Upper lobe of right lung (tissue), 1 donor: ENCODE data around the gene BACH1. TPM values are rescaled to one million over a fixed set of nuclear protein-coding genes. Genes with fewer than 3 reads are reported as not detected.
A peak's percentile ranks its signal among the peaks of the same experiment; 100 is the strongest.

Experiments used
- ATAC-seq: fragments of 200-7000 bp; cut with Tn5 transposase; one replicate; pipeline ENCODE4 v1.9.1; 2020; ENCODE audit warnings: mild to moderate bottlenecking, moderate library complexity
- DNase-seq: peaks from one replicate; pipeline ENCODE4 v3.0.0-alpha.2; 2020
- H3K27ac ChIP-seq: fragments of 200-600 bp; one replicate; pipeline ENCODE4 v1.8.0; 2022
- H3K27me3 ChIP-seq: fragments of 200-600 bp; one replicate; pipeline ENCODE4 v1.8.0; 2022; ENCODE audit warnings: mild to moderate bottlenecking
- H3K36me3 ChIP-seq: fragments of 200-600 bp; one replicate; pipeline ENCODE4 v1.8.0; 2022
- H3K4me1 ChIP-seq: fragments of 200-600 bp; one replicate; pipeline ENCODE4 v1.8.0; 2022
- H3K4me3 ChIP-seq: fragments of 200-600 bp; one replicate; pipeline ENCODE4 v1.8.0; 2022; ENCODE audit warnings: mild to moderate bottlenecking
- H3K9me3 ChIP-seq: fragments of 200-600 bp; one replicate; pipeline ENCODE4 v1.8.0; 2022
- CTCF ChIP-seq: fragments of 200-600 bp; IDR thresholded peaks from one replicate; pipeline ENCODE4 v1.8.0; 2022; ENCODE audit warnings: antibody characterized with exemption
- intact Hi-C: fragments of 100-400 bp; cut with DNase I; formaldehyde crosslinking; loops from one replicate; pipeline ENCODE4 v1.11.0; 2022
- total RNA-seq: library from RNA; stranded (reverse); fragmentation: NEBNext Ultra II Directional; extraction: Animal tissue kit (Norgen Biotek cat#: 25700); gene quantifications from one replicate; pipeline ENCODE4 v1.2.1, GENCODE V29; 2021
- donor health status: DM: no; HTN: yes; CAD: no; lungs with severe emphysema.

Gene BACH1
- total RNA-seq, 1 donor from 2014 or later, result 125 TPM

DNA sequence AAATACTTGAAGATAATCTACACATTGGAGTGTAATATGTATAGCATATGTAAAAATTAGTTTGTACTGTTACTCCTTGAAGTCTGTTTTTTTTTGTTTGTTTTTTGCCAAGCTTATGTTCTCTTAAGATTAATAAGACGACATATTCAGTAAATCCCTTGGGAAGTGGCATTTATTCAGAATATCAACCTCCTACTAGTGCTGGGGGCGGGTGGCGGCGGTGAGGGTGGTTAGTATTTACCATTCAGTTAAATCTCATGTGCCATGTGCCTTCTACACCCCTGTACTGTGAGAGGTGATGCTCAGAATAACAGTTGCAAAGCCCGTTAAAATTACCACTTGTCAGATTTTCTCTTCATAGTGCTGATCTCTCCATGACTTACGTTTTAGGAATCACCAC is 3.0 kb downstream of the BACH1 start:
- no peaks in the 10 kb centered on the region for H3K36me3 ChIP-seq
- H3K9me3 ChIP-seq, result no peaks in the 10 kb centered on the region
- H3K27me3 ChIP-seq, result no peaks in the 10 kb centered on the region
- no peak for TF ChIP-seq CTCF
- H3K27ac ChIP-seq, result peak overlapping the region; percentile 24
- peaks cover 57% of the 10 kb centered on the region for H3K4me1 ChIP-seq
- DNase-seq, result no peak
- ATAC-seq, result no peak
- peak overlapping the region; percentile 77 for H3K4me3 ChIP-seq
- intact Hi-C loops, result no loop called here

GRCh38 chr21:29302359-29302875 is 3.7 kb downstream of the BACH1 start:
- H3K27me3 ChIP-seq, result no peaks in the 10 kb centered on the region
- peak overlapping the region; percentile 77 for H3K4me3 ChIP-seq
- TF ChIP-seq CTCF, result no peak
- no peaks in the 10 kb centered on the region for H3K9me3 ChIP-seq
- no peaks in the 10 kb centered on the region for H3K36me3 ChIP-seq
- intact Hi-C loops, result no loop called here
- DNase-seq, result no peak
- H3K27ac ChIP-seq, result peak overlapping the region; percentile 51
- ATAC-seq, result no peak
- H3K4me1 ChIP-seq, result peaks cover 62% of the 10 kb centered on the region

GRCh38 chr21:29303288-29303687 is 4.6 kb downstream of the BACH1 start:
- TF ChIP-seq CTCF, result no peak
- Histone ChIP-seq H3K27ac (peak overlapping the region; percentile 51), H3K36me3 (no peaks in the 10 kb centered on the region), H3K27me3 (no peaks in the 10 kb centered on the region), H3K4me3 (peak overlapping the region; percentile 12), H3K4me1 (peaks cover 70% of the 10 kb centered on the region), H3K9me3 (no peaks in the 10 kb centered on the region)
- intact Hi-C loops, result no loop called here
- DNase-seq, result no peak
- no peak for ATAC-seq

DNA sequence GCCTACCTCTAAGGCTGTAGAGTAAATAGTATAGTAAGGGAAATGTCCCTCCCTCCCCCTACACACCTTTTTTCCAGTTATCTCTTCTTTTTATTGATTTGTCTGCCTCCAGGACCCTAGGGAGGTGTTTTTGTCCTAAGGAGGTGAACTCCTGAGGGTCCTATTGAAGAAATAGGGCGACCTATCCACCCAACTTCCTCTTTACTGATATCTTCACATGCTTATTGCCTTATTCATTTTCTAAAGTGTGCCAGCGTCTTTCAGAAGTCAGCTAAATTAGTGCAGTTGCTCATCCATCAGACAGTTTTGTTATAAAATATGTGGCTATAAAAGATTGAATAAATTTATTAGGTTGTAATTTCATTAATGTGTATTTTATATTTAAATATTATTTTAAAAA is 5.9 kb downstream of the BACH1 start:
- no peak for TF ChIP-seq CTCF
- no peaks in the 10 kb centered on the region for H3K27me3 ChIP-seq
- no peak overlapping the region for H3K4me3 ChIP-seq
- H3K27ac ChIP-seq, result no peak overlapping the region
- DNase-seq (no peak), ATAC-seq (no peak)
- H3K4me1 ChIP-seq, result peaks cover 70% of the 10 kb centered on the region
- no peaks in the 10 kb centered on the region for H3K9me3 ChIP-seq
- no peaks in the 10 kb centered on the region for H3K36me3 ChIP-seq
- intact Hi-C loops, result no loop called here

DNA sequence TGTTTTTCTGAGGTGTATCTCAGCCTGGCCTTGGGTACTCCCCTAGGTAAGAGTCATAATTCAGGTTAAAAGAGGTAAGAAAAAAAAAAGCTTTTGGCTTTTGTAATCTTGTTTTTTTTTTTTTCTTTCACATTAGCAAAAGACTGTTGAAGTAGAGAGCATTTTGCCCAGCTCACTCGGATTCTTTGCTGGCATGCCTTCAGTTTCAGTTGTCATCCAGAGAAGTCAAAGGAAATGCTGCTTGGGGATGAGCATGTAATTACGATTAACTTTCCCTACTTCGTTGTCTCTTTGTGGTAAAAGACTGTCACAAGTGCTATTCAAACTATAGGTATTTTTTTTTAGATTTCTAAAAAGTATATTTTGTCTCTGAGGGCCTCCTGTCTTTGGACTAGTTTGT is 6.3 kb downstream of the BACH1 start:
- peaks cover 69% of the 10 kb centered on the region for H3K4me1 ChIP-seq
- no peaks in the 10 kb centered on the region for H3K9me3 ChIP-seq
- ATAC-seq, result no peak
- H3K27ac ChIP-seq, result no peak overlapping the region
- no peak for DNase-seq
- intact Hi-C loops, result no loop called here
- no peak overlapping the region for H3K4me3 ChIP-seq
- no peaks in the 10 kb centered on the region for H3K27me3 ChIP-seq
- no peaks in the 10 kb centered on the region for H3K36me3 ChIP-seq
- TF ChIP-seq CTCF, result no peak

GRCh38 chr21:29305561-29305960 is 6.8 kb downstream of the BACH1 start:
- H3K36me3 ChIP-seq, result no peaks in the 10 kb centered on the region
- H3K27me3 ChIP-seq, result no peaks in the 10 kb centered on the region
- no peak for DNase-seq
- peaks cover 64% of the 10 kb centered on the region for H3K4me1 ChIP-seq
- no peak overlapping the region for H3K4me3 ChIP-seq
- TF ChIP-seq CTCF, result no peak
- no peaks in the 10 kb centered on the region for H3K9me3 ChIP-seq
- ATAC-seq, result no peak
- H3K27ac ChIP-seq, result no peak overlapping the region
- intact Hi-C loops, result no loop called here
